Activated naive CD4-positive, alpha-beta T cell treated with anti-CD3 and anti-CD28 coated beads, Interleukin-2, amount 50 U/mL, for 24 hours (primary cell): Measurements from ENCODE around the gene KIR3DL2.
A peak's percentile ranks its signal among the peaks of the same experiment; 100 is the strongest.
"Not testable (repeated sequence)": the region's sequence is repeated elsewhere in the genome, so short reads cannot be mapped to it uniquely, and the experiment has no call there.

Experiments
- H3K27ac Mint-ChIP-seq: one replicate; pipeline ENCODE4 v1.8.0; 2021; ENCODE audit warnings: mild to moderate bottlenecking, mixed read lengths
- H3K27me3 Mint-ChIP-seq: one replicate; pipeline ENCODE4 v1.8.0; 2021; ENCODE audit warnings: mixed read lengths
- H3K36me3 Mint-ChIP-seq: one replicate; pipeline ENCODE4 v1.8.0; 2021; ENCODE audit warnings: mixed read lengths
- H3K4me1 Mint-ChIP-seq: one replicate; pipeline ENCODE4 v1.8.0; 2021; ENCODE audit warnings: mixed read lengths
- H3K4me3 Mint-ChIP-seq: one replicate; pipeline ENCODE4 v1.8.0; 2021; ENCODE audit warnings: mild to moderate bottlenecking, mixed read lengths
- H3K9me3 Mint-ChIP-seq: one replicate; pipeline ENCODE4 v1.8.0; 2021; ENCODE audit warnings: mixed read lengths

Gene KIR3DL2

DNA sequence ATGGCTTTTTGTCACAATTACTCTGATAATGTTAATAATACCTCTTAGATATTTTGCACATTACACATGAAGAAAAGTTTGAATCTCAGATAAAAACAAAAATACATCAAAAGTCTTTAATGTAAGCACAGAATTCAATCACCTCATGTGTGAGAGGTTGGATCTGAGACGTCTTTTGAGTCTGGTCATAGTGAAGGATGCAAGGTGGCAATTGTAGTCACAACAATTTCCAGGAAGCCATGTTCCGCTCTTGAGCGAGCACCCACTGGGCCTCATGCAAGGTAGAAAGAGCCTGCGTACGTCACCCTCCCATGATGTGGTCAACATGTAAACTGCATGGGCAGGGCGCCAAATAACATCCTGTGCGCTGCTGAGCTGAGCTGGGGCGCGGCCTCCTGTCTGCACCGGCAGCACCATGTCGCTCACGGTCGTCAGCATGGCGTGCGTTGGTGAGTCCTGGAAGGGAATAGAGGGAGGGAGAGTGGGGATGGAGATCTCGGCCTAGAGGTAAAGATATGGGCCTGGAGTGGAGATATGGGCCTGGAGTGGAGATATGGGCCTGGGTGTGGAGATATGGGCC is at the start of gene KIR3DL2:
Gene KIR3DL2, plus strand, starts transcription at position 383 of the 580 bp plus-strand sequence. Its CDS starts 33 bp downstream, at position 416.
- H3K4me3 Mint-ChIP-seq, H3K9me3 Mint-ChIP-seq, H3K4me1 Mint-ChIP-seq, H3K36me3 Mint-ChIP-seq, H3K27ac Mint-ChIP-seq: not testable (repeated sequence)
- peaks cover 12% of the 10 kb centered on the region for H3K27me3 Mint-ChIP-seq

GRCh38 chr19:54803410-54803809 is 46.8 kb upstream of the KIR3DL2 start, which contains the start of gene KIR2DL4:
KIR2DL4 (plus strand) TSS chr19:54803610; CDS start chr19:54803652, 42 bp downstream.
- no peak within 1 kb of the TSS for H3K4me3 Mint-ChIP-seq
- H3K36me3 Mint-ChIP-seq, result no peaks in the 10 kb centered on the region
- no peaks in the 10 kb centered on the region for H3K4me1 Mint-ChIP-seq
- H3K27ac Mint-ChIP-seq, result no peak within 1 kb of the TSS
- no peaks in the 10 kb centered on the region for H3K9me3 Mint-ChIP-seq
- H3K27me3 Mint-ChIP-seq, result peaks cover 9% of the 10 kb centered on the region

- Mint-ChIP-seq H3K4me3 (no peak overlapping the region), H3K36me3 (no peaks in the 10 kb centered on the region), H3K27me3 (peaks cover 9% of the 10 kb centered on the region), H3K4me1 (no peaks in the 10 kb centered on the region), H3K9me3 (no peaks in the 10 kb centered on the region), H3K27ac (no peak overlapping the region)
Observed at GRCh38 chr19:54804101-54804500, 46.1 kb upstream of the KIR3DL2 start.

- no peak overlapping the region for H3K4me3 Mint-ChIP-seq
Observed at GRCh38 chr19:54804571-54804970, 45.7 kb upstream of the KIR3DL2 start.

GRCh38 chr19:54805665-54806515 is 44.4 kb upstream of the KIR3DL2 start:
- Mint-ChIP-seq H3K27ac (no peak overlapping the region), H3K9me3 (peaks cover 4% of the 10 kb centered on the region)

More at GRCh38 chr19:54804571-54804970, 45.7 kb upstream of the KIR3DL2 start:
- Mint-ChIP-seq H3K4me1 (no peaks in the 10 kb centered on the region), H3K27ac (no peak overlapping the region), H3K27me3 (peaks cover 10% of the 10 kb centered on the region), H3K9me3 (peaks cover 2% of the 10 kb centered on the region), H3K36me3 (no peaks in the 10 kb centered on the region)

DNA sequence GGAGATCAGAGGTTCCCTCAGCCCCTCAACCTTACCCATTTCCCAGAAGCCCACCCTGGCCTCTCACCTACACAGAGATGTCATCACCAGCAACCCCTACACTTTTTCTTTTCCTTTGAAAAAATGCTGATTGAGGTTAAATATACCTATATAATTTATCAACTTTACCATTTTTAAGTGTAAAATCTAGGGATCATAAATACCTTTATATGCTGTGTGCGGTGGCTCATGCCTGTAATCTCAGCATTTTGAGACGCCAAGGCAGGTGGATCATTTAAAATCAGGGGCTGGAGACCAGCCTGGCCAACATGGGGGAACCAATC is 43.8 kb upstream of the KIR3DL2 start:
- Mint-ChIP-seq H3K4me3 (no peak overlapping the region), H3K27me3 (peaks cover 9% of the 10 kb centered on the region), H3K9me3 (peaks cover 4% of the 10 kb centered on the region), H3K36me3 (no peaks in the 10 kb centered on the region), H3K27ac (no peak overlapping the region), H3K4me1 (no peaks in the 10 kb centered on the region)

More at GRCh38 chr19:54805665-54806515, 44.4 kb upstream of the KIR3DL2 start:
- Mint-ChIP-seq H3K36me3 (no peaks in the 10 kb centered on the region), H3K27me3 (peaks cover 10% of the 10 kb centered on the region), H3K4me1 (no peaks in the 10 kb centered on the region), H3K4me3 (no peak overlapping the region)

GRCh38 chr19:54814571-54814970 is 35.7 kb upstream of the KIR3DL2 start:
- not testable (repeated sequence) for H3K27ac Mint-ChIP-seq, H3K4me3 Mint-ChIP-seq, H3K4me1 Mint-ChIP-seq, H3K9me3 Mint-ChIP-seq, H3K36me3 Mint-ChIP-seq, H3K27me3 Mint-ChIP-seq

DNA sequence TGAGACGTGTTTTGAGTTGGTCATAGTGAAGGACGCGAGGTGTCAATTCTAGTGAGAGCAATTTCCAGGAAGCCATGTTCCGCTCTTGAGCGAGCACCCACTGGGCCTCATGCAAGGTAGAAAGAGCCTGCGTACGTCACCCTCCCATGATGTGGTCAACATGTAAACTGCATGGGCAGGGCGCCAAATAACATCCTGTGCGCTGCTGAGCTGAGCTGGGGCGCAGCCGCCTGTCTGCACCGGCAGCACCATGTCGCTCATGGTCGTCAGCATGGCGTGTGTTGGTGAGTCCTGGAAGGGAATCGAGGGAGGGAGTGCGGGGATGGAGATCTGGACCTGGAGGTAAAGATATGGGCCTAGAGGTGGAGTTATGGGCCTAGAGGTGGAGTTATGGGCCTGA is 34.0 kb upstream of the KIR3DL2 start, which contains the start of gene KIR3DL1:
Gene KIR3DL1, plus strand, starts transcription at position 218 of the 400 bp plus-strand sequence.
- Mint-ChIP-seq H3K4me3 (peak within 1 kb of the TSS; percentile 57), H3K27ac (peak within 1 kb of the TSS; percentile 10)
- not testable (repeated sequence) for H3K36me3 Mint-ChIP-seq, H3K4me1 Mint-ChIP-seq, H3K27me3 Mint-ChIP-seq, H3K9me3 Mint-ChIP-seq

DNA sequence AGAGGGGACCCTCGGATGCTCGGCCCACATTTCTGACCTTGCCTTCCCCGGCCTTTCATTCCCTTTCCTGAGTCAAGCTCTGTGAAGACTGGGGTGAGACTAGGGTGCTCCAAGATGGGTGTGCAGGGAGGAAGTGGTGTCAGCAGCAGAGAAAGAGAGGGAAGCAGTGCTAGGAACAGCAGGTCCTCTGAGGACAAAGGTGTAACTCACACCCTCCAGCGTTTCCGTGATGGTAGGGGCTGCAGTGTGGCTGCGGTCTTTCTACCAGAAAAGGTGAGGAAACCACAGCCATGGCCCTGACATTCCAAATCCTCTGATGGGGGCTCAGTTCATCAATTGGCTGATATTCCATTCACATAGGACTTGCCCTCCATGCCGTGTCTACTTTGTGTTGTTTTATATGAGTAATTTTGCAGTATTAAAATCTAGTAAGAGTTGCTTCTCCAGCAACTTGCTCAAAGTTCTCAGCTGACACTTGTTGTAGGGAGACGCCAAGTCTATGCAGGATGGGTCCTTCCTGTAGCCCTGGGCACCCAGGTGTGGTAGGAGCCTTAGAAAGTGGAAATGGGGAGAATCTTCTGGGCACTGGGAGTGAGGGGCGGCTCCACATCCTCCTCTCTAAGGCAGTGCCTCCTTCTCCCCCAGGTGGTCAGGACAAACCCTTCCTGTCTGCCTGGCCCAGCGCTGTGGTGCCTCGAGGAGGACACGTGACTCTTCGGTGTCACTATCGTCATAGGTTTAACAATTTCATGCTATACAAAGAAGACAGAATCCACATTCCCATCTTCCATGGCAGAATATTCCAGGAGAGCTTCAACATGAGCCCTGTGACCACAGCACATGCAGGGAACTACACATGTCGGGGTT is 32.3 kb upstream of the KIR3DL2 start:
- Mint-ChIP-seq H3K36me3 (no peaks in the 10 kb centered on the region), H3K27ac (no peak overlapping the region), H3K4me3 (no peak overlapping the region), H3K4me1 (no peaks in the 10 kb centered on the region), H3K9me3 (no peaks in the 10 kb centered on the region), H3K27me3 (peaks cover 6% of the 10 kb centered on the region)

DNA sequence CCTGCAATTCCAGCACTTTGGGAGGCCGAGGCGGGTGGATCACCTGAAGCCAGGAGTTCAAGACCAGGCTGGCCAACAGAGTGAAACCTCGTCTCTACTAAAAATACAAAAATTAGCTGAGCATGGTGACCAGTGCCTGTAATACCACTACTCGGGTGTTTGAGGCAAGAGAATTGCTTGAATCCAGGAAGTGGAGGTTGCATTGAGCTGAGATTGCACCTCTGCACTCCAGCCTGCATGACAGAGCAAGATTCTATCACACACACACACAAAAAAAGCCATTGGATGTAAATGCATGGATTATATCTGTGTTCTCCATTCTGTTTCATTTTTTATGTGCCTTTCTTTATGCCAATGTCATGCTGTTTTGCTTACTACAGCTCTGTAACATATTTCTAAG is 25.8 kb upstream of the KIR3DL2 start:
- H3K4me1 Mint-ChIP-seq, H3K4me3 Mint-ChIP-seq, H3K36me3 Mint-ChIP-seq, H3K9me3 Mint-ChIP-seq, H3K27ac Mint-ChIP-seq: not testable (repeated sequence)
- H3K27me3 Mint-ChIP-seq, result peaks cover 11% of the 10 kb centered on the region

DNA sequence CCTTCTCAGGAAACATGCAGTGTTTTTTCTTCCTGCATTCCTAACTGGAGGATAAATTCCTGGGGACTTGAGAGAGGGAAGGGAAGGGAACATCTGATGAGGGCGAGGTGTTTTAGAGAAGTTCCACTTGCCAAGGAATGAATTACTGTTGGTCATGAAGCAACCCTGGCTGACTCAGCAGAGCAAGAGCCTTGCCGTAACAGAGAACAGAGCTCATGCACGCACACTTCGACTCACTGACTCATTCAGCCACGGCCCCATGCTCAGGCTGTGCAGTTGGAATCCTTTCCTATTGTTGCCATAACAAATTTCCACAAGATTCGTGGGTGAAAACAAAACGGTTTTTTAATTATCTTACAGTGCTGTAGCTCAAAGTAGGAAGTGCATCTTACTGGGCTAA is 24.9 kb upstream of the KIR3DL2 start:
- H3K36me3 Mint-ChIP-seq, H3K4me3 Mint-ChIP-seq: not testable (repeated sequence)
- H3K27me3 Mint-ChIP-seq, result peaks cover 11% of the 10 kb centered on the region

GRCh38 chr19:54828064-54828463 is 22.2 kb upstream of the KIR3DL2 start:
- H3K27me3 Mint-ChIP-seq, H3K27ac Mint-ChIP-seq, H3K9me3 Mint-ChIP-seq, H3K4me1 Mint-ChIP-seq, H3K4me3 Mint-ChIP-seq, H3K36me3 Mint-ChIP-seq: not testable (repeated sequence)

More for the DNA sequence above, 24.9 kb upstream of the KIR3DL2 start:
- H3K4me1 Mint-ChIP-seq, H3K9me3 Mint-ChIP-seq, H3K27ac Mint-ChIP-seq: not testable (repeated sequence)

DNA sequence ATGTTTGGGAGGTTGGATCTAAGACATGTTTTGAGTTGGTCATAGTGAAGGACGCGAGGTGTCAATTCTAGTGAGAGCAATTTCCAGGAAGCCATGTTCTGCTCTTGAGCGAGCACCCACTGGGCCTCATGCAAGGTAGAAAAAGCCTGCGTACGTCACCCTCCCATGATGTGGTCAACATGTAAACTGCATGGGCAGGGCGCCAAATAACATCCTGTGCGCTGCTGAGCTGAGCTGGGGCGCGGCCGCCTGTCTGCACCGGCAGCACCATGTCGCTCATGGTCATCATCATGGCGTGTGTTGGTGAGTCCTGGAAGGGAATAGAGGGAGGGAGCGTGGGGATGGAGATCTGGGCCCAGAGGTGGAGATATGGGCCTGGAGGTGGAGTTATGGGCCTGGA is 17.7 kb upstream of the KIR3DL2 start, which contains the start of gene KIR2DS4:
Gene KIR2DS4, plus strand, starts transcription at position 181 of the 400 bp plus-strand sequence.
- not testable (repeated sequence) for H3K9me3 Mint-ChIP-seq, H3K4me3 Mint-ChIP-seq, H3K36me3 Mint-ChIP-seq, H3K27ac Mint-ChIP-seq, H3K4me1 Mint-ChIP-seq, H3K27me3 Mint-ChIP-seq

GRCh38 chr19:54835126-54835525 is 15.1 kb upstream of the KIR3DL2 start:
- not testable (repeated sequence) for H3K27ac Mint-ChIP-seq, H3K27me3 Mint-ChIP-seq, H3K4me1 Mint-ChIP-seq, H3K36me3 Mint-ChIP-seq, H3K4me3 Mint-ChIP-seq, H3K9me3 Mint-ChIP-seq

DNA sequence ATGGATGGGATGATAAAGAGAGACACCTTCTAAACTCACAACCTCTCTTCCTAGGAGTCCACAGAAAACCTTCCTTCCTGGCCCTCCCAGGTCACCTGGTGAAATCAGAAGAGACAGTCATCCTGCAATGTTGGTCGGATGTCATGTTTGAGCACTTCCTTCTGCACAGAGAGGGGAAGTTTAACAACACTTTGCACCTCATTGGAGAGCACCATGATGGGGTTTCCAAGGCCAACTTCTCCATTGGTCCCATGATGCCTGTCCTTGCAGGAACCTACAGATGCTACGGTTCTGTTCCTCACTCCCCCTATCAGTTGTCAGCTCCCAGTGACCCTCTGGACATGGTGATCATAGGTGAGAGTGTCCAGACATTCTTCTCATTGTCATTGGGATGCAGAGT is 12.7 kb upstream of the KIR3DL2 start:
- H3K4me3 Mint-ChIP-seq, H3K9me3 Mint-ChIP-seq, H3K27me3 Mint-ChIP-seq, H3K4me1 Mint-ChIP-seq, H3K27ac Mint-ChIP-seq, H3K36me3 Mint-ChIP-seq: not testable (repeated sequence)

DNA sequence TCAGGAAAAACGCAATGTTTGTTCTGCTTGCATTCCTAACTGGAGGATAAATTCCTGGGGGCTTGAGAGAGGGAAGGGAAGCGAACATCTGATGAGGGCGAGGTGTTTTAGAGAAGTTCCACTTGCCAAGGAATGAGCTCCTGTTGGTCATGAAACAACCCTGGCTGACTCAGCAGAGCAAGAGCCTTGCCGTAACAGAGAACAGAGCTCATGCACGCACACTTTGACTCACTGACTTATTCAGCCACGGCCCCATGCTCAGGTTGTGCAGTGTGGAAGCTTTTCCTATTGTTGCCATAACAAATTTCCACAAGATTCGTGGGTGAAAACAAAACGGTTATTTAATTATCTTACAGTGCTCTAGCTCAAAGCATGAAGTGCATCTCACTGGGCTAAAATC is 7.1 kb upstream of the KIR3DL2 start:
- H3K9me3 Mint-ChIP-seq, result not testable (repeated sequence)

More for the DNA sequence above, 7.1 kb upstream of the KIR3DL2 start:
- H3K27me3 Mint-ChIP-seq, result peaks cover 10% of the 10 kb centered on the region
- not testable (repeated sequence) for H3K4me3 Mint-ChIP-seq, H3K27ac Mint-ChIP-seq, H3K36me3 Mint-ChIP-seq, H3K4me1 Mint-ChIP-seq
